ENCODE results near the gene FAM114A2.
"Not testable (repeated sequence)": the region's sequence is repeated elsewhere in the genome, so short reads cannot be mapped to it uniquely, and the experiment has no call there.

The FAM114A2 gene

GRCh38 chr5:154046486-154046885 lies 7.8 kb upstream of the FAM114A2 start:
- no peak for DNase-seq

DNA sequence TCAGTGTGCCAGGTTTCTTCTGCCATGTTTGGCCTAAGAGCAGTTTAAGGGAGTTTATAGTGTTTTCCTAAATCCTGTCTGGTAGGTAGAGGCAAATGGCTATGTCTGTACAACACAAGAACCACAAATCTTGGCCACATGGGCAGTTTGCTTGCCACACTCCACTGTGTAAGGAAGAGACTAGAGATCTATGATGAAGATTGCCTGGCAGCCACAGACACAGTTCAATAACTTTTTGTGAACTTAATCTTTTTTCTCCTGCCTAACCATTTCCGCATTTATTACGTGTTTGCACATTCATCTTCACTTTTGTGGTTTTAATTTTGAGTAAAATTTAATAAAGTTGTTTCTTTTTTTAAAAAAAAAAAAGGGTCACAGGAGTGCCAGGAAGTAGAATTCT lies 5.9 kb upstream of the FAM114A2 start:
- DNase-seq, result no peak

GRCh38 chr5:154044099-154044498 lies 5.4 kb upstream of the FAM114A2 start:
- DNase-seq, result no peak

GRCh38 chr5:154042766-154043165 lies 4.1 kb upstream of the FAM114A2 start:
- no peak for DNase-seq

- DNase-seq, result no peak
Measured at GRCh38 chr5:154039458-154039829, 734 bp upstream of the FAM114A2 start.

DNA sequence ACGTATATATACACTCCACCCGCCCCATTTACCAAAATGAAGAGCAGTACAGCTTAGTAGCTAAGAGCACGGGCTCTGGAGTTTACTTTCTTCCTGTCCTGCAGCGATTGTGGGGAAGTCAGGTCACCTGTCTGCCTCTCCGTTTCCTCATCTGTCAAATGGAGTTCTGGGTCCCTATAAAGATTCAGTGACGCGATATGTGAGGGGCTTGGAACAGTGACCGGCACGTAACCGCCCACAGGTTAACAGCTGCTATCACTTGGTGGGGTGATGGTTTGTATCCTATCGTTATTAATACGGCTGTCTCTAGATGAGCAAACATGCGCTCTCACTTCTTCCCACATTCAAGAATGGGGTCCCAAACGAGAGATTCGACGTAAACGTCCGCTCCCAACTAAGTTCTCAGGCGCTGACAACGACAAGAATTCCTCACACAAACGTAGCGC lies 426 bp downstream of the FAM114A2 start:
- no peak for DNase-seq

DNA sequence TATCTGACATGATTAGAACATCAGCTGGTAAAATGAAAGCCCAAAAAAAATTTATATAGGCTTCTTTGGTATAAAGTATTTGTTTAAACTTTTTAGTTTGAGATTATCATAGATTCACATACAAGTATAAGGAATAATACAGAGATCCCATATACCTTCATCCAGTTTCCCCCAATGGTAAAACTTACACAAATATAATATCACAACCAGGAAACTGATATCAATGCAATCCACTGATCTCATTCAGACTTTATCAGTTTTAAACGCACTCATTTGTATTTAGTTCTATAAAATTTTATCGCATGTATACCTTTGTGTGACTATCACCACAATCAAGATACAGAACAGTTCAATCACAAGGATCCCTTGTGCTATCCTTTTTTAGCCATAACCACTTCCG lies 3.8 kb downstream of the FAM114A2 start:
- no peak for DNase-seq

GRCh38 chr5:154031937-154032489 lies 6.7 kb downstream of the FAM114A2 start:
- DNase-seq, result no peak

DNA sequence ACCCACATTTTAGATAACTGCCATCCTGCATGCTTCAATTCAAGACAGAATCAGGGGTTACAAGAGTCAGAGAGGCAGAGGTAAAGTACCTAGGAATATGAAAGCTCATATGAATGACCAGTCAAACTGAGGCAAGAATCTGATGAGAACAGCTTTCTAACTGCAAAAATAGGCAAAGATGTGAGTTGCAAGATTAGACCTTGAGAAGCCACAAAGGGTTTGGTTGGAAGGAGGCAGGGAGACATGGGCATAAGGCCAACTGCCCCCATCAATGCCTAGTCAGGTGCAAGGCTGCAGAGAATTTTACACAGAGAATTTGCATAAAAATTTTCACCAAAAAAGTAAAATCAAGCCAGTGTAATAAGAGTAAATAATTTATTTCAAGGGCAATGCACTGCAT lies 12.8 kb downstream of the FAM114A2 start:
- no peak for DNase-seq

DNA sequence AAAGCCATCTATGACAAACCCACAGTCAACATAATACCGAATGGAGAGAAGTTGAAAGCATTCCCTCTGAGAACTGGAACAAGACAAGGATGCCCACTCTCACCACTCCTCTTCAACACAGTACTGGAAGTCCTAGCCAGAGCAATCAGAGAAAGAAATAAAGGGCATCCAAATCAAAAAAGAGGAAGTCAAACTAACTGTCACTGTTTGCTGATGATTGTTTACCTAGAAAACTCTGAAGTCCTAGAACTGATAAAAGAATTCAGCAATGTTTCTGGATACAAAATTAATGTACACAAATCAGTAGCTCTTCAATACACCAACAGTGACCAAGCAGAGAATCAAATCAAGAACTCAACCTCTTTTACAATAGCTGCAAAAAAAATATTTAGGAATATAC lies 19.8 kb downstream of the FAM114A2 start:
- not testable (repeated sequence) for DNase-seq

GRCh38 chr5:154015071-154015693 lies 23.5 kb downstream of the FAM114A2 start:
- DNase-seq, result no peak

GRCh38 chr5:154010660-154011059 lies 28.1 kb downstream of the FAM114A2 start:
- DNase-seq, result no peak

DNA sequence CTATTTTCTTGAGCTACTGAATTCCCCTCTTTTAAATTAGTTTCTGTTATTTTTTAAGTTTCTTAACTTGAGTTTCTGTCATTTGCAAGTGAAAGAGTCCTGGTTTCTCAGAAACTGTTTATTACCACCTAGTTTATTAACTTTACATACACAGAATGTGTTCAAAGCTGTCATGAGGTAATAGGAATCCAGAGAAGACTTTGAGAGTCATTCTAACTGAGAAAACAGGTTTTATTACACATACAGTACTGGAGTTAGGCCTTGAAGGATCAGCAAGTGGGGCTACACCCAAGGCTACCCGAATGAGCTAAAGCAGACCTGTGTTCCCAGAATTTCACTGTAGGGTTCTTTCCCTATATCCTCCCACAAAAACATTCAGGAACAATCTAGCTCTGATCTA lies 33.1 kb downstream of the FAM114A2 start:
- no peak for DNase-seq

DNA sequence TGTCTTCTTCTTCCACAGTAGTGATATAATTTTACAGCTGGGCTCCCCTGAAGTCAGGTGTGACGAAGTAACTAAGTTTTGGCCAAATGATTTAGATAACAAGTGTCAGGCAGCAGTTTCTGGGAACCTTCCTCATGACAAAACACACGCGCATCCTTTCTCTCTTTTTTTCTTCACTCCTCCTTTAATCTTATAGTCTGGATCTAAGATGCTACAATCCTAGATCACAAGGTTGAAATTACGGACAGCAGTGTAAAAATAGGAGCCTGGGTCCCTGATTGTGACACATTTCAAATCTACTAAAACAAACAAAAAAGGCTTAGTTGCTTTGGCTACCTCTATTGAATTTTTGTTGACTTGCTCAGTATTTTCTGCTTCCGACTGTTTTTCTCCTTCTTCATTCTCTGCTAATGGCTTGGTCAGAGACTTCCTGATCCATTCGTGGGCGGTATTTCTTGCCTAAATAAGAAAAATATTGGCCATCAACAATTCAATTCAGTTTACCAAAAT lies 36.1 kb downstream of the FAM114A2 start:
- DNase-seq, result no peak

GRCh38 chr5:154002093-154002492 lies 36.6 kb downstream of the FAM114A2 start:
- DNase-seq, result no peak

GRCh38 chr5:154000703-154001102 lies 38.0 kb downstream of the FAM114A2 start:
- no peak for DNase-seq

DNA sequence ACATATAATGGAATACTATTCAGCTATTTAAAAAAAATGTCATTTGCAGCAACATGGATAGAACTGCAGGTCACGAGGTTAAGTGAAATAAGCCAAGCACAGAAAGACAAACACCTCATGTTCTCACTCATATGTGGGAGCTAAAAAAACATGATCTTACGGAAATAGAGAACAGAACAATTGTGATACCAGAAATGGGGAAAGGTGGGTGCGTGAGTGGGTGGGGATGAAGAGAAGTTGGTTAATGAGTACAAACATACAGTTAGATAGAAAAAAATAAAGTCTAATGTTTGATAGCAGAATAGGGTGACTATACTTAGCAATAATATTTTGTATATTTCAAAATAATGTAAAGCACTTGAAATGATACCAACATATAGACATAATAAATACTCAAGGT lies 38.7 kb downstream of the FAM114A2 start:
- DNase-seq, result no peak

GRCh38 chr5:153998768-153999167 lies 39.9 kb downstream of the FAM114A2 start:
- DNase-seq, result no peak

GRCh38 chr5:153998010-153998409 lies 40.7 kb downstream of the FAM114A2 start:
- DNase-seq, result no peak

GRCh38 chr5:153991168-153991567 lies 47.5 kb downstream of the FAM114A2 start:
- DNase-seq, result no peak

DNA sequence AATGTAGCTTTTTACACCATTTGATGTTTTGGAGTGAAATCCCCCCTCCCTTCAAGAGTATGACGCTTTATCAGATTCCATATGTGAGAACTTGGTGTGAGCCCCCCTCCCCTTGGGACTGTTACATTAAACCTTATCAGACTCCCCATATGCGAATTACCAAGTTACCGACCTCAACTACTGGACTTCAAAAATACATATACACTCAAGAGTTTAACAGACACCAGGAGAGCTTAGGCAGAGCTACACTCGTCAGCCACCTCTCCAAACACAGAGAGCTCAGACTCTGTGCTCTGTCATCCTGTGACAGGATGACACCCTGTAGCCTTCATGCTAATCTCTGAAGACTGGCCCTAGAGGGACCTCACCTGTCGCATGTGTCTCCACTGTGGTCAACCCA lies 50.2 kb downstream of the FAM114A2 start:
- DNase-seq, result no peak

DNA sequence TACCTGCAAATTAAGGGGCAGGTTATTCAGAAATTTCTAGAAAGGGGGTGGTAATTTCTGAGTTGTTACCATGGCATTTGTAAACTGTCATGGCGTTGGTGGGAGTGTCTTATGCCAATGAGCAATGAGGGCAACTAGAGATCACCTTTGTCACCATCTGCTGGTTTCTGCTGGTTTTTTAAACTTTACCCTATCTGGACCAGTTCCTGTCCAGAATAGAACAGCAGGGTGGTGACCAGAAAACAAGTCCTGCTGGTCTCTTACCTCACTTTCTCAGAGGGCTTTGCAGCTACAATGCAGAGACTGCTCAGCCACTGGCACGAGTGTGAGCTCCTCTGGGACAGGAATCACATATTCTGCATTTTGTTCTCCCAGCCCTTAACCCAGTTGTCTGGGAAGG lies 51.4 kb downstream of the FAM114A2 start:
- DNase-seq, result no peak

- DNase-seq, result no peak
Measured at GRCh38 chr5:153985498-153985897, 53.2 kb downstream of the FAM114A2 start.

- no peak for DNase-seq
Measured at GRCh38 chr5:153983885-153984284, 54.8 kb downstream of the FAM114A2 start.
